ENCODE measurements around the gene WDR20.

The WDR20 gene

DNA sequence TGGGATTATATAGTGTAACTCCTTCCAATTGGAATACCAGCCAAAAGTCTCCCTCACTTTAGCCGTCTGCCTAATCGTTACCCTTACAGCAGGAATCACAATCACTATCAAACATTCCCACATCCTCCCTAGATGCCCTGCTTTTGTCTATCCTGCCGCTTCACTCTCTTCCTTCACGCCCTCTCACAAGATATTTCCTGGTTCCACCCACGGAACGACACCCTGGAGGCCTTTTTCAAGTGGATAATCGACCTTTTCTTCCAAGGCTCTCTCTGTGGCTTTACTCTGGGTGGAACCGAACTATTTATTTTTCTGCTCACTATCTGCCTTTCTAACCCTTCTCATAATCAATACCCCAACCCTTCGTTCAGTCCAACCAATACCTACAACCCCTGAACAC is 106.4 kb downstream of the WDR20 start:
- H3K27ac ChIP-seq = no peak overlapping the region
- TF ChIP-seq, protein P1, sequence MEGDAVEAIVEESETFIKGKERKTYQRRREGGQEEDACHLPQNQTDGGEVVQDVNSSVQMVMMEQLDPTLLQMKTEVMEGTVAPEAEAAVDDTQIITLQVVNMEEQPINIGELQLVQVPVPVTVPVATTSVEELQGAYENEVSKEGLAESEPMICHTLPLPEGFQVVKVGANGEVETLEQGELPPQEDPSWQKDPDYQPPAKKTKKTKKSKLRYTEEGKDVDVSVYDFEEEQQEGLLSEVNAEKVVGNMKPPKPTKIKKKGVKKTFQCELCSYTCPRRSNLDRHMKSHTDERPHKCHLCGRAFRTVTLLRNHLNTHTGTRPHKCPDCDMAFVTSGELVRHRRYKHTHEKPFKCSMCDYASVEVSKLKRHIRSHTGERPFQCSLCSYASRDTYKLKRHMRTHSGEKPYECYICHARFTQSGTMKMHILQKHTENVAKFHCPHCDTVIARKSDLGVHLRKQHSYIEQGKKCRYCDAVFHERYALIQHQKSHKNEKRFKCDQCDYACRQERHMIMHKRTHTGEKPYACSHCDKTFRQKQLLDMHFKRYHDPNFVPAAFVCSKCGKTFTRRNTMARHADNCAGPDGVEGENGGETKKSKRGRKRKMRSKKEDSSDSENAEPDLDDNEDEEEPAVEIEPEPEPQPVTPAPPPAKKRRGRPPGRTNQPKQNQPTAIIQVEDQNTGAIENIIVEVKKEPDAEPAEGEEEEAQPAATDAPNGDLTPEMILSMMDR (conservative IDR thresholded peaks at IDR 0.05) = no peak

DNA sequence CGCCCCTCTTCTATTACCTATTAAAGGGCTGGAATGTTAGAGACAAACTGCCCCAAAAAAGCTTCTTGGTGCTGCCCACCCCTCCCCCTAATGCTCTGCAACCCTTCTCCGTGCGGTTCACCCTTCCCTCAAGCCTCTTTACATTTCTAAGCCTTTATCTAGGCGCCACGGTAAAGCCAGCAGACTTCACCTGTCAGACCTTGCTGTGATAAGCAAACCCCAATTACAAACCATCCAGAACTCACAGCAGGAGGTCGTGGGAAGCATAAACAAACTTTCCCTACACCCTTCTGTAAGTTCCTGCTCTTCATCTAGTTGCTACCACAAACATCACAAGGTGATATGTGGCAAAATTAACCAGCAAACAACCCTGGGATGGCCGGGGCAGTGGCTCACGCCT is 108.4 kb downstream of the WDR20 start:
- no peak overlapping the region for H3K27ac ChIP-seq
- TF ChIP-seq, protein P1 (conservative IDR thresholded peaks at IDR 0.05) = no peak

DNA sequence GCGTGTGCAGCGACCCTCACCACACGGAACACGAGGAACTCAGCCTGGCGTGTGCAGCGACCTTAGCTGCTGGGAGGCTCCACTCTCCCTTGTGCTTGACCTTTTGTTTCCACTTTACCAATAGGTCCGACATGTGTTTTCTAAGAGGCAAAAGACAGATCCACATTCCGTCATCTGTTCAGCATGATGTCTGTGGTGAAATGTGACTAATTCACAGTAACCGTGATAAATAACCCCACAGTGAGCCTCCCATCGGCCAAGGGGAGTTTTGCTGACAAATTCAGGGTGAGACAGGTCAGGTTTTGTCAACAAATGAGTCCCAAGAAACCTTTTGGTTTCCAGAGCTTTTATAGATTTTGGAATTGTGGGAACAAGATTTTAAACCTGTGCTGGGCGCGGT is 109.3 kb downstream of the WDR20 start:
- TF ChIP-seq, protein P1 (conservative IDR thresholded peaks at IDR 0.05) = no peak
- H3K27ac ChIP-seq = no peak overlapping the region

DNA sequence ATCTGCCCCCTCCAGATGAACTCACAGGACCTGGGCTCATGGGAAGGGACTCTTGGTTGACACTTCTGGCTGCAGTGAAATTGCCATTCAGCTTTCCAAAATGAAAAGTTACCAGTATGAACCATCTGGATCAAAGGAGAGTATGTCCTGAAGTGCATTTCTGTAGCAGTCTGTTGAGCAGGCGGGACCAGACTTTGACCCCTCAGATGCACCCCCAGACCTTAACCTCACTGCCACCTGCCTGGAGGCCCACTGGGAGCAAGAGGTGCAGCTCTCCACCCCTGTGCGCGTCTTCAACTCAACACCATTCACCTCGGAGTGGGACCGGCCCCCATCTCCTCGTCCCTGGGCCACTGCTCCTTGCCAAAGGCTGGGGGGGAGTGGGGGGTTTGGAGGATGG is 110.3 kb downstream of the WDR20 start:
- TF ChIP-seq, protein P1 (conservative IDR thresholded peaks at IDR 0.05) = no peak
- H3K27ac ChIP-seq = no peak overlapping the region

DNA sequence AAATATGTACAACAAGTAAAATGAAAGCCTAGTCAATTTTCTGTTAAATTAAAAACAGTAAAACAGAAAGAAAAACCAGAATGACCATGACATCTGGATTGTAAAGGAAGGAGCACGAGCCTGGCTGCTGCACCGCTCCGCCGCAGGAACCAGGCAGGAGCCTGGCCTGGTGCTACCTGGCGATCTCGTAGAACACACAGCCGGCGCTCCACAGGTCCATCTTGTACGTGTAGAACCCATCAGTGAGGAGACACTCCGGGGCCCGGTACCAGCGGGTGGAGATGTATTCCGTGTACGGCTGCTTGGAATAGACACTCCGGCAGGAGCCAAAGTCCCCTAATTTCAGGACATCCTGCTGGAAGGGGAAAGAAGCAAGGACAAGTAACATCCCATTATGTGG is 110.9 kb downstream of the WDR20 start:
- no peak overlapping the region for H3K27ac ChIP-seq
- TF ChIP-seq, protein P1 (conservative IDR thresholded peaks at IDR 0.05) = no peak

DNA sequence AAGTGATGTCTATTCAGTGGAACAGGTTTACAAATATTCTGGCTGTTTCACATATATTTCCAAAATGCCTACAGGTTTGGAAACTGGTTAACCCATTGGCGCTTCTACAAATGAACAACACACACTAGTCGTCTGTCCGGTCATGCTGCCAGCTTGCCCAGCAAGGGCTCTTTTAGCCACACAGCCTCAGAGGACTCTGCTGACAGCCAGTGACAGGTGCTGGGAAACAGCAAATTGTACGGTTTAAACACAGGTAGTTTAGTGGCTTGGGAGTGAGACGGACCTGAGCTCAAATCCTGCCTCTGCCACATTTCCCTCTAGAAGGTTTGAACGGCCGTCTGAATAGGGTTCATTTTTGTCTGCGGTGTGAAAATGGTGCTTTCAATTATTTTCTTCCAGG is 111.5 kb downstream of the WDR20 start:
- TF ChIP-seq, protein P1 (conservative IDR thresholded peaks at IDR 0.05) = no peak
- H3K27ac ChIP-seq = no peak overlapping the region

DNA sequence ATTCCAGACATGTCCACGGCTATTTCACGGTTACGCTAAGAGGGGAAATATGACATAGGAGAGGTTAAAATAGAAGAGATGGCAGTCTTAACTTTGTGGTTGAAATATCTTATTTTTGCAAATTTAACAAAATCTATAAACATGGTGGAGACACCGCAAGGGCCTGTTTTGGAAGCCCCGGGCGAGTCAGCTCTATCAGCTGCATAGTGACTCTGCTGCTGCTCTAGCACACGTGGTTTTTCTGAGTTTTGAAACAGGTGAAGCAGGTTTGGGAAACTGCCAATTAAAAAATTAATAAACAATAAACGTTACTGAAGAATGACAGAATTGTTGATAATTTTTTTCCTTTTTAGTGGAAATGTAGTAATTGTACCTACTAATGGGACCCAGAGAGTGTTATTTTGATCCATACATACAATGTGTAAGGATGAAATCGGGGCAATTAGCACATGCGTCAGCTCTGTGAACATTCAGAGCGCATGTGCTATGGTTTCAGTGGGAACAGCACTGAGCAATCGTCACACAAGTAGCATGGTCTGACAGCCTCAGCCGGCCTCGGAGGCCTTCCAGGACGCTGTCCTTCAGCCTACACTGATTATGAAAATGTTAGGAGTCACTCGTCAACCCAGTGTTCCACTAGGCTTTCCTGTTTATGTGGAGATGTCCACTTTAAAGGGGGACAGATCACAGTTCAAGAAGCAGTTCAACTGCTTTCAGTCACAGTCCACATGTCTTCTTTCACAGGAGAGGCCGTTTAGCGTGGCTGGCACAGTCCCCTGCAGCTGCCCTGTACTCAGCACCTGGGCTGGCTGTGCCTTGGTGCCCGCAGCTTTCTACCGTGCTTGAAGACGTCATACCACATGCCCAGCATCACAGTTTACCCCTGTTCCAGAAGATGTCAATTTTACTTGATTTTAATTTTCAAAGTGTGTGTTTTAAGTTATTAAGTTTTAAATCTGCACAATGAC is 113.4 kb downstream of the WDR20 start:
- H3K27ac ChIP-seq = no peak overlapping the region
- TF ChIP-seq, protein P1 (conservative IDR thresholded peaks at IDR 0.05) = no peak
